A673 (cell line): ENCODE data around the gene PPP1R3G.

ENCODE experiments used
- EZH2 ChIP-seq: fragments of 200-600 bp; sonication (generic); IDR thresholded peaks from 2 replicates; pipeline ENCODE4 v1.6.1; 2017; ENCODE audit warnings: borderline replicate concordance, low read depth, mild to moderate bottlenecking, mixed read lengths, antibody characterized with exemption, low read length; ENCODE audit not compliant: poor library complexity, severe bottlenecking
- TF ChIP-seq, protein P1 (sequence below): fragments of 300-800, 200-600 bp; sonication (generic); conservative IDR thresholded peaks from 2 replicates; pipeline ENCODE4 v1.5.1; 2017; ENCODE audit warnings: low read depth, mild to moderate bottlenecking, antibody characterized with exemption, low read length, moderate library complexity, mixed read lengths

DNA sequence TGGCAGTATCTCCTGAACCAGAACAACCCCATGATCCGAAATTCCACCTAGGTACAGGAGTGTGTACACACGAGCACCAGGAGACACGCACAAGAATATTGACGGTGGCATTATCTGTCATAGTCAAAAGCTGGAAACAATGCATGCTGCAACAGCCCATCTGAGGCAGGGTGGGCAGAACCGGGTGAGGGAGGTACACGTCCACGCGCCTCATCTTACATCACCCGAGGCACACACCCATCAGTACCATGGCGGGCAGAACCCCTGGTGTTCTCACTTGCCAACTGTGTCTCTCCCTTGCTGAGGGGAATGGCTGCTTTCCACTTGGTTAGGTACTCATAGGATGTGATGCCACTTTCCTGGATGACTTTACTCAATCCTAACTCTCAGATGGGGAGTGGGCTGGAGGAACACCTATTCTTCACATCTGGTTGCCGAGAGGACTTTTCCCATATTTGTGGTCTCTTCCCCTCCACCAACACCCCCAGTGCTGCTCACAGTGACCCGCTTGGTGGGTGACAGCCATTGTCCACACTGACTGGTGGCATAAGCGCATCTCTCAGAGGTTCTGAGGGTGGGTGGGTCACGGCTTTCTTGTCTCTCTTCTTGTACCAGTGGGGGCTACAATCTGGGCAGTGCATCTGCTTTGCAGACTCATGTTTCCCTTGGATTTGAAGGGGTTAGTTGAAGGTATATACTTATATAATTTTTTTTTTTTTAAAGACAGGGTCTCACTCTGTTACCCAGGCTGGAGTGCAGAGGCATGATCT, 13.5 kb downstream of the PPP1R3G start:
- no peak for TF ChIP-seq EZH2
- TF ChIP-seq, protein P1, sequence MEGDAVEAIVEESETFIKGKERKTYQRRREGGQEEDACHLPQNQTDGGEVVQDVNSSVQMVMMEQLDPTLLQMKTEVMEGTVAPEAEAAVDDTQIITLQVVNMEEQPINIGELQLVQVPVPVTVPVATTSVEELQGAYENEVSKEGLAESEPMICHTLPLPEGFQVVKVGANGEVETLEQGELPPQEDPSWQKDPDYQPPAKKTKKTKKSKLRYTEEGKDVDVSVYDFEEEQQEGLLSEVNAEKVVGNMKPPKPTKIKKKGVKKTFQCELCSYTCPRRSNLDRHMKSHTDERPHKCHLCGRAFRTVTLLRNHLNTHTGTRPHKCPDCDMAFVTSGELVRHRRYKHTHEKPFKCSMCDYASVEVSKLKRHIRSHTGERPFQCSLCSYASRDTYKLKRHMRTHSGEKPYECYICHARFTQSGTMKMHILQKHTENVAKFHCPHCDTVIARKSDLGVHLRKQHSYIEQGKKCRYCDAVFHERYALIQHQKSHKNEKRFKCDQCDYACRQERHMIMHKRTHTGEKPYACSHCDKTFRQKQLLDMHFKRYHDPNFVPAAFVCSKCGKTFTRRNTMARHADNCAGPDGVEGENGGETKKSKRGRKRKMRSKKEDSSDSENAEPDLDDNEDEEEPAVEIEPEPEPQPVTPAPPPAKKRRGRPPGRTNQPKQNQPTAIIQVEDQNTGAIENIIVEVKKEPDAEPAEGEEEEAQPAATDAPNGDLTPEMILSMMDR: no peak
